HepG2 (cell line): Measurements from ENCODE around the gene PRKCZ. TPM values are rescaled to one million over a fixed set of nuclear protein-coding genes. Genes with fewer than 3 reads are reported as not detected.

ENCODE experiments used
- ATAC-seq: fragments of 200-7000 bp; cut with Tn5 transposase; 3 replicates; pipeline ENCODE4 v1.9.1; 2020; ENCODE audit warnings: mild to moderate bottlenecking, moderate library complexity
- BruUV-seq: library from RNA; stranded (reverse); fragments of 400-500 nt; replicated peaks from 2 replicates; lab custom pipeline; 2021; lab: Mats Ljungman, UMichigan
- CTCF ChIA-PET: fragments of 300-600 bp; formaldehyde crosslinking; extraction: SDS; loops from one replicate; lab custom pipeline; 2021; ENCODE audit warnings: low total read pairs, inconsistent platforms, low intra/inter-chr PET ratio; lab: Yijun Ruan, JAX
- POLR2A ChIA-PET: fragments of 350-600 bp; sonication (Branson Sonifier 250); formaldehyde crosslinking; loops from one replicate; lab custom pipeline; 2020; ENCODE audit warnings: antibody characterized with exemption, inconsistent platforms; lab: Yijun Ruan, JAX
- DNase-seq: peaks from one replicate; pipeline ENCODE4 v3.0.0-alpha.2; 2015; ENCODE audit warnings: low spot score
- FAIRE-seq: peaks from 3 replicates; lab custom pipeline; 2011; peaks lifted over from hg19 to GRCh38; lab: Jason Lieb, UNC
- H2AFZ ChIP-seq: one replicate; pipeline ENCODE4 v1.6.1; 2011; ENCODE audit warnings: low read length, inconsistent platforms
- H3K27ac ChIP-seq: fragments of 300-600 bp; 3 replicates; pipeline ENCODE4 v1.8.0; 2011; ENCODE audit warnings: mixed run types, mild to moderate bottlenecking, mixed read lengths, low read length, inconsistent platforms; ENCODE audit not compliant: insufficient read depth; ENCODE audit errors: extremely low read length
- H3K27me3 ChIP-seq, 2 experiments: fragments of 200-600 bp in 1 of 2; 2 replicates in 1 of 2; 3 replicates in 1 of 2; pipeline versions ENCODE4 v1.6.0 to v1.8.0; 2011; ENCODE audit warnings: low read length in 2 of 2, mild to moderate bottlenecking in 2 of 2, moderate library complexity in 2 of 2, inconsistent platforms in 1 of 2; ENCODE audit not compliant: insufficient read depth in 2 of 2, control insufficient read depth in 1 of 2
- H3K36me3 ChIP-seq, 2 experiments: fragments of 200-600 bp in 1 of 2; replicated peaks in 1 of 2; 2 replicates in 1 of 2; 3 replicates in 1 of 2; pipeline versions ENCODE4 v1.5.1 to v1.8.0; 2011; ENCODE audit warnings: low read length in 2 of 2, inconsistent platforms in 1 of 2; ENCODE audit not compliant: insufficient read depth in 2 of 2, control insufficient read depth in 1 of 2
- H3K4me1 ChIP-seq: 2 replicates; pipeline ENCODE4 v1.5.1; 2012; ENCODE audit warnings: low read length, inconsistent platforms; ENCODE audit not compliant: insufficient read depth
- H3K4me2 ChIP-seq: 2 replicates; pipeline ENCODE4 v1.6.0; 2011; ENCODE audit warnings: low read depth, low read length, inconsistent platforms
- H3K4me3 ChIP-seq, 3 experiments: fragments of 200-600 bp in 1 of 3; sonication (generic), shearing (Covaris generic) in 1 of 3; replicated peaks in 1 of 3; 2 replicates each; pipeline ENCODE4 v1.5.1; 2011 to 2016; ENCODE audit warnings: low read length in 3 of 3, inconsistent platforms in 2 of 3, low read depth in 2 of 3, mild to moderate bottlenecking in 2 of 3, control low read depth in 1 of 3, mixed read lengths in 1 of 3; ENCODE audit not compliant: insufficient read depth in 1 of 3
- H3K79me2 ChIP-seq: one replicate; pipeline ENCODE4 v1.6.1; 2011; ENCODE audit warnings: low read length, inconsistent platforms; ENCODE audit not compliant: insufficient read depth
- H3K9ac ChIP-seq: 2 replicates; pipeline ENCODE4 v1.6.0; 2011; ENCODE audit warnings: mild to moderate bottlenecking, low read depth, low read length, inconsistent platforms; ENCODE audit not compliant: insufficient read depth
- H3K9me3 ChIP-seq: 2 replicates; pipeline ENCODE4 v1.5.1; 2012; ENCODE audit warnings: mild to moderate bottlenecking, low read length
- H4K20me1 ChIP-seq: 2 replicates; pipeline ENCODE4 v1.6.0; 2011; ENCODE audit warnings: inconsistent platforms, mild to moderate bottlenecking, low read length, moderate library complexity; ENCODE audit not compliant: insufficient read depth
- CAMTA2 ChIP-seq: sonication (generic); formaldehyde crosslinking; IDR thresholded peaks from 2 replicates; pipeline ENCODE4 v1.4.0; 2020; ENCODE audit warnings: mild to moderate bottlenecking, missing genetic modification reagents, borderline replicate concordance
- GABPB1 ChIP-seq: IDR thresholded peaks from 2 replicates; pipeline ENCODE4 v1.6.1; 2016; ENCODE audit warnings: mild to moderate bottlenecking, missing genetic modification reagents, moderate library complexity, missing compliant biosample characterization
- GFI1 ChIP-seq: sonication (generic); formaldehyde crosslinking; IDR thresholded peaks from 2 replicates; pipeline ENCODE4 v1.5.0; 2020; ENCODE audit warnings: missing genetic modification reagents, mild to moderate bottlenecking, borderline replicate concordance
- HDAC1 ChIP-seq: sonication (generic); formaldehyde crosslinking; IDR thresholded peaks from 2 replicates; pipeline ENCODE4 v1.5.1; 2020; ENCODE audit warnings: mild to moderate bottlenecking, missing genetic modification reagents
- MXD4 ChIP-seq: IDR thresholded peaks from 2 replicates; pipeline ENCODE4 v1.6.1; 2016; ENCODE audit warnings: mild to moderate bottlenecking, missing biosample characterization, missing genetic modification reagents
- NFKB2 ChIP-seq: sonication (generic); formaldehyde crosslinking; IDR thresholded peaks from 2 replicates; pipeline ENCODE4 v1.4.0; 2020; ENCODE audit warnings: missing genetic modification reagents, borderline replicate concordance
- ZNF432 ChIP-seq: sonication (generic); formaldehyde crosslinking; IDR thresholded peaks from 2 replicates; pipeline ENCODE4 v1.5.0; 2020; ENCODE audit warnings: missing genetic modification reagents, mild to moderate bottlenecking, borderline replicate concordance
- ZNF446 ChIP-seq: sonication (generic); formaldehyde crosslinking; IDR thresholded peaks from 2 replicates; pipeline ENCODE4 v1.5.0; 2020; ENCODE audit warnings: mild to moderate bottlenecking, missing genetic modification reagents
- ZNF605 ChIP-seq: sonication (generic); formaldehyde crosslinking; IDR thresholded peaks from 2 replicates; pipeline ENCODE4 v1.8.0; 2022; ENCODE audit warnings: mild to moderate bottlenecking, missing genetic modification reagents
- ZNF687 ChIP-seq: sonication (generic); formaldehyde crosslinking; IDR thresholded peaks from 2 replicates; pipeline ENCODE4 v1.5.1; 2020; ENCODE audit warnings: mild to moderate bottlenecking, missing genetic modification reagents, moderate library complexity
- ZSCAN22 ChIP-seq: sonication (generic); formaldehyde crosslinking; IDR thresholded peaks from 2 replicates; pipeline ENCODE4 v1.4.0; 2020; ENCODE audit warnings: mild to moderate bottlenecking, missing genetic modification reagents
- WGBS: methylation state at CpG from one replicate; pipeline ENCODE4 v1.1.6; 2017; ENCODE audit warnings: low lambda C conversion rate; 5-methylcytosine and 5-hydroxymethylcytosine counted together
- in situ Hi-C: cut with HindIII; loops from 2 replicates; pipeline ENCODE4 v1.10.0; 2017; ENCODE audit warnings: low pct_unique_long_range_greater_than_20kb; ENCODE audit not compliant: extremely low pct_ligation_motif_present
- intact Hi-C: fragments of 100-400 bp; cut with micrococcal nuclease; formaldehyde crosslinking; loops from one replicate; pipeline ENCODE4 v1.10.0; 2022; ENCODE audit not compliant: unreplicated experiment
- polyA plus RNA-seq, 8 experiments: library from polyadenylated mRNA; depleted of rRNA in 3 of 8; stranded (reverse) in 7 of 8; unstranded in 1 of 8; fragments of >200 nt; fragmentation: Illumina TruSeq in 4 of 8; extraction: Trizol in 4 of 8; gene quantifications; 2 replicates each; pipeline versions ENCODE4 v1.2.1 to v1.2.3, GENCODE V29; 2011 to 2016; ENCODE audit warnings: low read depth in 4 of 8, missing spikeins in 1 of 8, mixed read lengths in 1 of 8; ENCODE audit not compliant: insufficient read depth in 1 of 8
- total RNA-seq, 5 experiments: library from RNA; depleted of rRNA; stranded (reverse); fragments of >200 nt; fragmentation: Illumina TruSeq; extraction: Trizol; gene quantifications; 2 replicates each; pipeline ENCODE4 v1.2.3, GENCODE V29; 2016; ENCODE audit warnings: low read depth in 1 of 5
- TF ChIP-seq, protein P1 (sequence below): sonication (generic); formaldehyde crosslinking; IDR thresholded peaks from 2 replicates; pipeline ENCODE4 v1.4.0; 2020; ENCODE audit warnings: missing genetic modification reagents
- TF ChIP-seq, protein P2 (sequence below): IDR thresholded peaks from 2 replicates; pipeline ENCODE4 v1.6.1; 2012; ENCODE audit warnings: inconsistent platforms
- TF ChIP-seq, protein P3 (sequence below): sonication (generic); formaldehyde crosslinking; IDR thresholded peaks from 2 replicates; pipeline ENCODE4 v1.4.0; 2020; ENCODE audit warnings: mild to moderate bottlenecking, missing genetic modification reagents

The PRKCZ gene
- total and polyA plus RNA-seq, 2 of the 13 experiments (the other 11 are each of a cell fraction or from before 2014, with no cell fraction given), result 34.7 to 85.2 TPM

- TF ChIP-seq, protein P1, sequence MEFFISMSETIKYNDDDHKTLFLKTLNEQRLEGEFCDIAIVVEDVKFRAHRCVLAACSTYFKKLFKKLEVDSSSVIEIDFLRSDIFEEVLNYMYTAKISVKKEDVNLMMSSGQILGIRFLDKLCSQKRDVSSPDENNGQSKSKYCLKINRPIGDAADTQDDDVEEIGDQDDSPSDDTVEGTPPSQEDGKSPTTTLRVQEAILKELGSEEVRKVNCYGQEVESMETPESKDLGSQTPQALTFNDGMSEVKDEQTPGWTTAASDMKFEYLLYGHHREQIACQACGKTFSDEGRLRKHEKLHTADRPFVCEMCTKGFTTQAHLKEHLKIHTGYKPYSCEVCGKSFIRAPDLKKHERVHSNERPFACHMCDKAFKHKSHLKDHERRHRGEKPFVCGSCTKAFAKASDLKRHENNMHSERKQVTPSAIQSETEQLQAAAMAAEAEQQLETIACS, result peak; percentile 32; the same call in 1 of the 2 replicates
- TF ChIP-seq ZNF432, result 0 out of 2 replicates have a peak, but pooled peaks have one; percentile 71
Observed at GRCh38 chr1:2229037-2229864, 179.0 kb downstream of the PRKCZ start (continued).

DNA sequence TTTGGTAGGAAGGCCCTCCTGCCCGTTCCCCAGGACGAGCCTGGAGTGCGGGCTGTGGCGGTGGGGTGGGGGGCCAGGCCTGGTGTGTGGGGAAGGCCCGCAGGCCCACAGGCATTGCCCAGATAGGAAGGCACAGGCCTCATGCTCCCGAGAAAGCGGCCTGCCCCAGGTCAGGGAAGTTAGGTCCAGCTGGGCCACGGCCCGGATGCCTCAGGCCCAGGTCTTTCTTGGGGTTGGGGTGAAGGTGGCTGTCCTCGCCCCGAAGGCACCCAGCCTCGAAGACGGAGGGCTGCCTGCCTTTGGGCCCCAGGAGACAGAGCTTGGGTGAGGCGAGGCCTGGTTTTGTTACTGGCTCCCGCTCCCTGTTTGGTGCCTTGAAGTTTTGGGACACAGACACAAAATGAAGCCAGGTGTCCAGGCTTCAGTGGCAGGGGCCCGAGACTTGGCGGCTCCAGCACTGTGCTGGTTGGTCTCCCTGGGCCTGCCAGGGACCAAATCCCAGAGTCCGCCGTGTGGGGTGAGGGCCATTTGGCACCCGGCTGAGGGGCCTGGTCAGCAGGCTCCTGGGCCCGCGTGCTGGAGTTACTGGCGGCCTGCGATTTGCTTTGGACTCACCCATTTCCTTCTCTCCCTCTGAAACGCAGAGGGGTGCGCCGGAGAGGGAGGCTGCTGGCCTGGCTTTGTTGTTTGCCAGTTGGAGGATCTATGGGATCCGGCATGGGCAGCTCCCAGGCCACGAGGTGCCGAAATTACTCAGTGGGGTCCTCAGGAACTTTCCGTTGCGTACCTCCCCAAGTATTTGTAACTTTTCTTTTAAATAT is 179.9 kb downstream of the PRKCZ start:
- Histone ChIP-seq H2AFZ (no peak overlapping the region), H3K4me3 (peak overlapping the region; percentile 74 to 96 (median 95)), H3K4me2 (peak overlapping the region; percentile 95), H3K36me3 (no peaks in the 10 kb centered on the region), H3K9ac (peak overlapping the region; percentile 85), H3K79me2 (peaks cover 59% of the 10 kb centered on the region), H3K9me3 (no peaks in the 10 kb centered on the region), H3K27ac (peak overlapping the region; percentile 81), H3K27me3 (no peaks in the 10 kb centered on the region; a peak in 1 of 5 replicates), H3K4me1 (peaks cover 44% of the 10 kb centered on the region), H4K20me1 (peaks cover 58% of the 10 kb centered on the region)
- ATAC-seq, result no peak
- in situ Hi-C loops (loop anchor here (5.0 kb wide), 1 partner anchor 33 kb away; no protein-coding TSS in a partner anchor), intact Hi-C loops (loop anchor here (5.0 kb wide), 1 partner anchor 33 kb away; no protein-coding TSS in a partner anchor)
- DNase-seq, result no peak
- POLR2A ChIA-PET, result interaction anchor here (1.0 to 9.9 kb wide), 5 partner anchors 15 to 1227 kb away, joined by 3 to 178 read pairs (median 3); partner anchors contain the start of gene FAAP20
- CTCF ChIA-PET, result no interaction called here
- BruUV-seq, result TSS peak; percentile 31
- WGBS, result 4% methylated on average over 8 of the region's 32 CpGs
- no peak for FAIRE-seq
- TF ChIP-seq, protein P2, sequence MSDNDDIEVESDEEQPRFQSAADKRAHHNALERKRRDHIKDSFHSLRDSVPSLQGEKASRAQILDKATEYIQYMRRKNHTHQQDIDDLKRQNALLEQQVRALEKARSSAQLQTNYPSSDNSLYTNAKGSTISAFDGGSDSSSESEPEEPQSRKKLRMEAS, result peak; percentile 26; the same call in 1 of the 2 replicates
- TF ChIP-seq GFI1 (CRISPR knock-in tag) (0 out of 2 replicates have a peak, but pooled peaks have one; percentile 21), NFKB2 (peak; percentile 54; the same call in 1 of the 2 replicates), ZNF446 (no peak), ZNF605 (CRISPR knock-in tag) (peak; percentile 47; the same call in 1 of the 2 replicates), ZSCAN22 (CRISPR knock-in tag) (no peak), GABPB1 (CRISPR knock-in tag) (peak; percentile 9; the same call in 1 of the 2 replicates), ZNF687 (CRISPR knock-in tag) (peak; percentile 63), HDAC1 (CRISPR knock-in tag) (peak; percentile 58), CAMTA2 (CRISPR knock-in tag) (no peak), MXD4 (CRISPR knock-in tag) (0 out of 2 replicates have a peak, but pooled peaks have one; percentile 24)
- TF ChIP-seq, protein P3, sequence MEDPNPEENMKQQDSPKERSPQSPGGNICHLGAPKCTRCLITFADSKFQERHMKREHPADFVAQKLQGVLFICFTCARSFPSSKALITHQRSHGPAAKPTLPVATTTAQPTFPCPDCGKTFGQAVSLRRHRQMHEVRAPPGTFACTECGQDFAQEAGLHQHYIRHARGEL (CRISPR knock-in tag), result 0 out of 2 replicates have a peak, but pooled peaks have one; percentile 22
